ENCODE results near the gene RGS9BP.

- TF ChIP-seq CTCF (IDR thresholded peaks at IDR 0.05) (no peak), POLR2A (IDR thresholded peaks at IDR 0.05) (no peak)
Observed at GRCh38 chr19:32647361-32647760, 28.3 kb upstream of the RGS9BP start.

Data from gastroesophageal sphincter (tissue), 3 donors.